ENCODE data around the gene CFDP1.

The CFDP1 gene

GRCh38 chr16:75266738-75267630, 166.3 kb downstream of the CFDP1 start:
- in situ Hi-C loops (cut with HindIII; ENCODE audit: low sequenced_read_pairs) = no loop called here
- no peak overlapping the region for H3K4me3 ChIP-seq (ENCODE audit: low read depth, low read length)
- no peak for TF ChIP-seq CTCF (IDR thresholded peaks at IDR 0.05; ENCODE audit: low read depth, low read length, missing control alignments)
- DNase-seq (ENCODE audit: low read depth) = no peak

- TF ChIP-seq CTCF (IDR thresholded peaks at IDR 0.05; ENCODE audit: low read depth, low read length, missing control alignments) = no peak
- DNase-seq (ENCODE audit: low read depth) = no peak
- peak overlapping the region; percentile 98 for H3K4me3 ChIP-seq (ENCODE audit: low read depth, low read length)
- in situ Hi-C loops (cut with HindIII; ENCODE audit: low sequenced_read_pairs) = no loop called here
Observed at GRCh38 chr16:75265911-75266701, 167.2 kb downstream of the CFDP1 start.

GRCh38 chr16:75264999-75265910, 168.0 kb downstream of the CFDP1 start:
- peak overlapping the region; percentile 98 for H3K4me3 ChIP-seq (ENCODE audit: low read depth, low read length)
- no peak for TF ChIP-seq CTCF (IDR thresholded peaks at IDR 0.05; ENCODE audit: low read depth, low read length, missing control alignments)
- in situ Hi-C loops (cut with HindIII; ENCODE audit: low sequenced_read_pairs) = no loop called here
- DNase-seq (ENCODE audit: low read depth) = no peak

- TF ChIP-seq CTCF (IDR thresholded peaks at IDR 0.05; ENCODE audit: low read depth, low read length, missing control alignments) = no peak
- no peak for DNase-seq (ENCODE audit: low read depth)
- in situ Hi-C loops (cut with HindIII; ENCODE audit: low sequenced_read_pairs) = no loop called here
- H3K4me3 ChIP-seq (ENCODE audit: low read depth, low read length) = peak overlapping the region; percentile 98
Observed at GRCh38 chr16:75264457-75264998, 168.8 kb downstream of the CFDP1 start.

GRCh38 chr16:75263963-75264445, 169.3 kb downstream of the CFDP1 start:
- TF ChIP-seq CTCF (IDR thresholded peaks at IDR 0.05; ENCODE audit: low read depth, low read length, missing control alignments) = no peak
- no peak for DNase-seq (ENCODE audit: low read depth)
- in situ Hi-C loops (cut with HindIII; ENCODE audit: low sequenced_read_pairs) = no loop called here
- peak overlapping the region; percentile 98 for H3K4me3 ChIP-seq (ENCODE audit: low read depth, low read length)
